Gastroesophageal sphincter (tissue), 4 donors: Measurements from ENCODE around the gene HDAC8. TPM values are rescaled to one million over a fixed set of nuclear protein-coding genes. Genes with fewer than 3 reads are reported as not detected.
"Not testable (repeated sequence)": the region's sequence is repeated elsewhere in the genome, so short reads cannot be mapped to it uniquely, and the experiment has no call there.

ENCODE experiments used
- ATAC-seq: fragments of 150-250 bp; one replicate; pipeline ENCODE4 v1.9.1; 2016; ENCODE audit warnings: mild to moderate bottlenecking, moderate library complexity
- H3K27ac ChIP-seq, 4 donors: fragments of 200-600 bp; sonication (generic) in 3 of 4; 1 replicate in 3 of 4; 2 replicates in 1 of 4; pipeline ENCODE4 v1.5.1; 2016 to 2019
- H3K27me3 ChIP-seq: fragments of 200-600 bp; sonication (generic); one replicate; pipeline ENCODE4 v1.5.1; 2019
- H3K36me3 ChIP-seq, 2 donors: fragments of 200-600 bp; sonication (generic); one replicate each; pipeline ENCODE4 v1.5.1; 2019; ENCODE audit warnings: control low read depth in 1 of 2
- H3K4me1 ChIP-seq, 3 donors: fragments of 200-600 bp; sonication (generic); 1 replicate in 2 of 3; 2 replicates in 1 of 3; pipeline ENCODE4 v1.5.1; 2016 to 2019; ENCODE audit warnings: control low read depth in 2 of 3
- H3K4me3 ChIP-seq, 2 donors: fragments of 200-600 bp; sonication (generic); one replicate each; pipeline ENCODE4 v1.5.1; 2019; ENCODE audit warnings: mild to moderate bottlenecking in 1 of 2, moderate library complexity in 1 of 2
- H3K9me3 ChIP-seq, 3 donors: fragments of 200-600 bp; sonication (generic); one replicate each; pipeline ENCODE4 v1.5.1; 2017 to 2019; ENCODE audit warnings: control low read depth in 2 of 3
- CTCF ChIP-seq, 4 experiments: fragments of 200-600 bp in 2 of 4; fragments of 450-650 bp in 2 of 4; sonication (generic) in 1 of 4; IDR thresholded peaks; one replicate each; pipeline ENCODE4 v1.5.1; 2017 to 2019; ENCODE audit warnings: antibody characterized with exemption in 4 of 4, mild to moderate bottlenecking in 2 of 4, moderate library complexity in 2 of 4
- EP300 ChIP-seq: sonication (generic); formaldehyde crosslinking; IDR thresholded peaks from one replicate; pipeline ENCODE4 v1.6.1; 2017; ENCODE audit warnings: antibody characterized with exemption, mild to moderate bottlenecking
- POLR2A ChIP-seq, 2 donors: fragments of 450-650 bp; IDR thresholded peaks; one replicate each; pipeline ENCODE4 v1.6.1; 2017; ENCODE audit warnings: antibody characterized with exemption in 2 of 2, mild to moderate bottlenecking in 2 of 2, moderate library complexity in 1 of 2
- POLR2AphosphoS5 ChIP-seq: sonication (generic); formaldehyde crosslinking; IDR thresholded peaks from one replicate; pipeline ENCODE4 v1.6.1; 2017; ENCODE audit warnings: antibody characterized with exemption
- WGBS, 2 donors: methylation state at CpG; one replicate each; pipeline ENCODE4 v1.1.5; 2018; ENCODE audit warnings: low coverage in 1 of 2; 5-methylcytosine and 5-hydroxymethylcytosine counted together
- total RNA-seq, 4 donors: library from RNA; depleted of rRNA; stranded (reverse); fragments of >200 nt; gene quantifications; one replicate each; pipeline ENCODE4 v1.1.0, GENCODE V29; 2016

HDAC8 gene
- total RNA-seq, 4 donors from 2014 or later, result 15.7 to 34.2 (median 25.6) TPM

DNA sequence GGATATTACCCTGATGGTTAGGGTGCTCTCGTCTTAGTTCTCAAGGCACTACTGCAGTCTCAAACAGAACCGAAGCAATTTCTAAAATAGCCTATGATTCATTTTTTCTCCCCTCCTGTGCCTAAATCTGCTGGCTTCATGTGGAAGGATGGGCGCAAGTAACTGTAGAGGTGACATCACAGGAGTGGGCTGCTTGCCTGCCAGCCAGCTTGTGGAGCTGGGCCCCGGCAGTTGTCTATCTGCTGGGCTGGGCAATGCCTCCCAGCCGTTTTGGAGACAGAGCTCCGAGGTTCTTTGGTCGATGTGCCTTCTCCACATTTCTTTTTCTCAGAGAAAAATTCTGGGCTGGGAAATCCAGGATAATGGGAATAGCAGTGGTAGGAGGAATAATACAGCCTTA is 232.6 kb downstream of the HDAC8 start:
- no peaks in the 10 kb centered on the region for H3K9me3 ChIP-seq
- WGBS, 2 donors, result 60 to 73% methylated on average over 1 to 2 of the region's 7 CpGs
- no peak for ATAC-seq
- no peaks in the 10 kb centered on the region for H3K27me3 ChIP-seq
- H3K36me3 ChIP-seq, result no peaks in the 10 kb centered on the region
- H3K4me3 ChIP-seq, result no peak overlapping the region
- H3K4me1 ChIP-seq, result no peaks in the 10 kb centered on the region
- TF ChIP-seq POLR2A (IDR thresholded peaks at IDR 0.05), result no peak
- no peak for TF ChIP-seq POLR2AphosphoS5
- no peak for TF ChIP-seq EP300
- no peak for TF ChIP-seq CTCF (IDR thresholded peaks at IDR 0.05)
- H3K27ac ChIP-seq, result no peak overlapping the region

- Histone ChIP-seq H3K27me3 (no peaks in the 10 kb centered on the region), H3K36me3 (no peaks in the 10 kb centered on the region), H3K9me3 (no peaks in the 10 kb centered on the region), H3K4me3 (no peak overlapping the region), H3K4me1 (no peaks in the 10 kb centered on the region), H3K27ac (no peak overlapping the region)
- 75% methylated on average over 2 of the region's 3 CpGs; no CpG with 5 or more reads in 1 of the 2 donors for WGBS, 2 donors
- no peak for ATAC-seq
- TF ChIP-seq POLR2A (IDR thresholded peaks at IDR 0.05) (no peak), POLR2AphosphoS5 (no peak), EP300 (no peak), CTCF (IDR thresholded peaks at IDR 0.05) (no peak)
Observed at GRCh38 chrX:72330131-72330530, 242.5 kb downstream of the HDAC8 start.

DNA sequence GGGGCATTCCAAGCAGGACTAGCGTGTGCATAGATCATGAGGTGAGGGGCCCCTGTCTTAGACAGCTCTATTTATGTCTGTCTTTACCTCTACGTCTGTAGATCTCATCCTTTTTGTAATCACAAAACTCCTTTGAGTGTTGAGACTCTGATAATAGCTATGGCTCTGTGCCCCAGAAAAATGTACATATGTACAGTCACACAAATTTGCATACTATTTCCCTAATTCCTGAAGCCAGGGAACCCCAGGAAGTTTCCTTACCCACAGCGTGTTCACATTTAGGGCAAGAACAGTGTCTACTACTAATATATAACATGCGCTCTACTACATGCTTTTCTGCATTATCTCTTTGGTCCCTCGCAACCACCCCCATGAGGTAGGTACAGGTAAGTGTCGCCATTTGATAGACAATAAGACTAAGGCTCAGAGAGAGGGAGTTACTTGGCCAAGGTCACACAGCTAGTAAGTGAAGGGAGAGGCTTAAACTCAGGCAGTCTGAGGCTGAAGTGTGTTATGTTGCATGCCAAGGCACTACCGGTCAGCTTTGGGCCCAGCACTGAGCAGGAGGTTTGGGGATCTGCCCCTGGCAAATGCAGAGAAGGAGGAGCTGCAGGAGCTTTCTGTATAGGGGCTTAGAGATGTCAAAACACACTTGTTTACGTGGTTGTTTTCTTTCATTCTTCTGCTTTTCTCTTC is 245.9 kb downstream of the HDAC8 start:
- no peaks in the 10 kb centered on the region for H3K27me3 ChIP-seq
- WGBS, 2 donors, result 63 to 100% methylated on average over 2 to 5 of the region's 8 CpGs
- H3K27ac ChIP-seq, result no peak overlapping the region
- TF ChIP-seq CTCF (IDR thresholded peaks at IDR 0.05) (no peak), POLR2A (IDR thresholded peaks at IDR 0.05) (no peak), EP300 (no peak), POLR2AphosphoS5 (no peak)
- H3K4me1 ChIP-seq, result no peaks in the 10 kb centered on the region
- H3K9me3 ChIP-seq, result no peaks in the 10 kb centered on the region
- no peak overlapping the region for H3K4me3 ChIP-seq
- ATAC-seq, result no peak
- no peaks in the 10 kb centered on the region for H3K36me3 ChIP-seq

GRCh38 chrX:72319651-72320050 is 253.0 kb downstream of the HDAC8 start:
- not testable (repeated sequence) for H3K9me3 ChIP-seq

DNA sequence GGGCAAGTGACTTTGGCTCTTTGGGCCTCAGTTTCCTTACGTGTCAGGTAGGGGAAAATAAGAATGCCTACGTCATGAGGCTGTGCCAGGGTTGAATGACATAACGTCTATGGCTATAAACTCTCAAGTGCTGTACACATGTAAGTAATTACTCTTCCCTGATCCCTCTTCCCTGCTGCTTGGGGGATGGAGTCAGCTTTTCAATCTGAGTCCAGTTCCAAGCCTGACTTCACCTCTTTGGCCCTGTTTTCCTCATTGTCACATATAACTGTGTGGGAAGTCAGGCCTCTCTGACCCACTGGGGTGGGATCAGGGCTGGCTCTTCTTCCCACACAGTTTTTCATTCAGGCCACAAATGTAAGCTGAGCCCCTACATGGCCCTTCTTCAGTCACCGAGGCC is 255.5 kb downstream of the HDAC8 start:
- H3K4me1 ChIP-seq, result peaks cover 0 to 27% (median 0%) of the 10 kb centered on the region in 3 donors

More at GRCh38 chrX:72319651-72320050, 253.0 kb downstream of the HDAC8 start:
- H3K4me1 ChIP-seq, H3K27me3 ChIP-seq, H3K4me3 ChIP-seq, ATAC-seq, H3K36me3 ChIP-seq, H3K27ac ChIP-seq: not testable (repeated sequence)
- 91 to 100% methylated on average over 4 of the region's 8 CpGs for WGBS, 2 donors

More for the DNA sequence above, 255.5 kb downstream of the HDAC8 start:
- Histone ChIP-seq H3K4me3 (no peak overlapping the region), H3K9me3 (no peaks in the 10 kb centered on the region), H3K36me3 (no peaks in the 10 kb centered on the region), H3K27me3 (no peaks in the 10 kb centered on the region), H3K27ac (no peak overlapping the region)
- WGBS, 2 donors, result 80% methylated on average over 1 of the region's 4 CpGs; no CpG with 5 or more reads in 1 of the 2 donors
- TF ChIP-seq CTCF (IDR thresholded peaks at IDR 0.05), result no peak
- TF ChIP-seq POLR2AphosphoS5, result no peak
- TF ChIP-seq POLR2A (IDR thresholded peaks at IDR 0.05), result no peak
- no peak for ATAC-seq
